ENCODE data around the gene HHAT.

The HHAT gene

DNA sequence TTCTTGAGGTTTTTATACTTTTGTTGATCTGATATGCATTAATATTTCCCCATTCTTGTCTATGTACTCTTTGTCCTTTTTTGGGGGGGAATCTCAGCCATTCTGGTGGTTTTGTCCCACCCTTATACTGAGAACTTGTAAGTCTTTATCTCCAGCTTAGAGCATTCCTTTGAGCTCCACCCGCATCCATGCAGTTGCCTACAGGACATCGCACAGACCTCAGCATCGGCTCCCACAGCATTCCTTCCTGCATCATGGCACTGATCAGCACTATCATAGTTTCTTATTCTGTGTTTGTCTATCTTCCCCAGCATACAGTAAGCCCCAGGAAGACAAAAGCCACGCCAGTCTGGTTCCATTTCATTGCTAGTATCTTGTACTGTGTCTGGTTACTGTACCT lies 33.0 kb downstream of the HHAT start:
- DNase-seq: no peak

DNA sequence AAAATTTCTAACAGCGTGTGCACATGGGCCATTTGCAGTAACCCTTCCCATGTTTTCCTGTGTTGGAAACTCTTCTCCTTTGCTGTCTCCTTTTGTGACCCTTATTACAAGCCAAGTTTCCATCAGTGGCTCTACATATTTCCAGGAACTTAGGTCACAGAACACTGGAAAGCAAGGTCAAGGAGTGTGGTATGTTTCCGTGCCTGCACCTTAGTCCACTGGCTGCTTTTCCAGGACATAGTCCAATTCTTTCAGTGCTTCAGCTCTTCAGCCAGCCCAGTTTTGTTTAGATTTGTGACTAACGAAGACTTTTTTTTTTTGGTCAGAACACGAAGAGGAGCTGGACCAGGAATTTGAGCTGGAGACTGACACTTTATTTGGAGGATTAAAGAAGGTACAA lies 33.8 kb downstream of the HHAT start:
- DNase-seq: no peak

DNA sequence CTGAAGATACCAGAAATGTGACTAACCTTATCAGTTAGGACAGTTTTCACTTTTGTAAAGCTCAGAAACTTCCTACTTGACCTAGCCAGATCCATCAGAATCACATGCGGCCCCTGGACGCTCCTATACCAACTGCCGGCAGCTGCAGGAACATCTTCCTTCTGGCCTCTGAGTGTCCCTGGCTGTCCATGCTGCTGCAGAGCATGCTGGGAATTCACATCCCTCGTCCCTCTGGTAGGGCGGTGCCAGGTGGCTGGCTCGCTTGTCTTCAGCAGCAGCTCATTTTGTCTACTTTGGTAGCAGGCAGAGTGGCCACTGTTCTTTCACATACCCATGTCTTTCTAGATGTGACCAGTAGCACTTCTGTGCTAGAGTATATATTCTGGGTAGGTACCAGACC lies 34.4 kb downstream of the HHAT start:
- no peak for DNase-seq

DNA sequence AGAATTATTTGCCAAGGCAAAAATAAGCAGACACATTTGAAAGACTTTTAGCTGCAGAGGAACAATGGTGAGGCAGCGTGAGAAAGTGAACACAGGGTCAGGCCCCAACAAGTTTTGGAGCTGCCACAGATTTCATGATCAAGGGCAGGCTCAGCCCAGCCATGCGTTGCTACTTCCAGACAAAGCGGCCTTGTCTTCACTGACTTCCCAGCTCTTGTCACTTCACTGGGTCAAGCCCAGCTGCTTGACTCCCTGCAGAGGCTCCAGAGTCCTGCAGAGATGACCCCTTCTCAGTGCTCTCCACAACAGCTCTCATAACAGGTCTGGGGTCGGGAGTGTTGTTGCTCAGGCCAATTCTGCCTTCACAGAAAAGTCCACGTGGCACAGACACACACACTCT lies 35.8 kb downstream of the HHAT start:
- DNase-seq: no peak

DNA sequence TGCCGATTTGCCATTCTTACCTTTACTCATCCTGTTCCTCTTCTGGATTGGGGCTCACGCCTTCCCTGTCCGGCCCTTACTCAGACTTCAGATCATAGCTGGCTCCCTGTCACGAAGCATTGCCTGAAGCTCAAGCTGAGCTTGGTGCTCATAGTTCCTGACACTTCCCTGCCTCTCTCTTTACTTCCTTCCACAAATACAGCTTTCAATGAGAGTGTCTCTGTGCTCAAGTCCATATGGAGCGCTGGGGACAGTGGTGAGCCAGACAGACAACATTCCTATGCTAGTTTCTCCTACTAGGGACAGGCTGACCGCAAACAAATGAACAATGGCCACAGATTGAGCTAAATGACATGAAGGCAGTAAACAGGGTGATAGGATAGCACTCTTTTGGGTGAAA lies 38.1 kb downstream of the HHAT start:
- no peak for DNase-seq

DNA sequence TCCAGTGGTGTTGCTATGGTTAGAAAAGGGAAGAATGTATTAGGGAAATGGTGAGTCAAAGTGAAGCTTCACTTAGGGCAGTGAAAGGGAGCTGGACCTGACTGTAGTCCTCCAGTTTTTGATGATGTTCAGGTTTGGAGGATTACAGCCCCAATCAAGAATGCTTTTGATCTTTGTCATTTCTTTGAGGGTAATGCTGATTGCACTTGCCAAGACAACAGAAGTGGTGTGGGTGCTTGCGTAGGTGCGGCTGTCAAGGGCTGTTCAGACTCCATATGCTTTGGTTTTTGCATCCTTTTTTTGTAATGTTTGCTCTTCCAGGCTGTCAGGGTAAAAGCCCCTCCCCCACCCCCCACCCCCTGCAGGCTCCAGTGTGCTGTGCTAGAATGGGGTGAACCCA lies 38.9 kb downstream of the HHAT start:
- no peak for DNase-seq

DNA sequence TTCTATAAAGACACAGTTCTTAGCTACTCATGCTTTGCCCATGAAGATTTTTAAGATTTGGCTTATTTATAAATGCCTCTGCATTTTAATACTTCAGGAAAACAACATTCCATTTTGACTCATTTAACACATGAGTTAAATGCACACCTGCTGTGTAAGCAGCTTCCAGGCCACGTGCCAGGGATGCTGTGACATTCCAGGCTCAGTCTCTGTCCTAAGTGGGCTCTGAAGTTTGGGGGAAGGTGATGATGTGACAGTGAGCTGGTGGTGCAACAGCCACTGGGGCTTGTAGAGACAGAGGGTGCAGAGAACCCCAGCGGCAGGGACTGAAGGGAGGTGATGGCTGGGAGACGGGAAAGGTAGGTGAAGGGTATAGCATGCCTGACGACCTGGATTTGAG lies 40.7 kb downstream of the HHAT start:
- no peak for DNase-seq

DNA sequence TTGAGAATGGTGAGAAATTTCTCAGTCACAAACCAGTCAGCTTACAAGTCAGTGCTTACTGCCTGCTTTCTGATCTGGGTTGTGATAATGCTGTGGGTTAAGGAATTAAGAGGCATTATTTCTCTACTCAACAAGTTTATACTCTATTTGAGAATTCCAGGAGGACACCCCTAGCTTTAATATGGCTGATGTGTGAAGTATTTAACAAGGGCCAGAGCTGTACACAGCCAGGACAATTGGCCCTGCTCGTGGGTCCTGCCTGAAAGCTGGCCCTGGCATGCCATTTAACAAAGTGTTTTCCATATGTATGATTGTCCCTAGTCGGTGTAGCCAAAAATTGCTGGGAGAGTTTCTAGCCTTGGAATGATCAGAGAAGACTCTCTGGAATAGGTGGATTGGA lies 43.2 kb downstream of the HHAT start:
- no peak for DNase-seq

DNA sequence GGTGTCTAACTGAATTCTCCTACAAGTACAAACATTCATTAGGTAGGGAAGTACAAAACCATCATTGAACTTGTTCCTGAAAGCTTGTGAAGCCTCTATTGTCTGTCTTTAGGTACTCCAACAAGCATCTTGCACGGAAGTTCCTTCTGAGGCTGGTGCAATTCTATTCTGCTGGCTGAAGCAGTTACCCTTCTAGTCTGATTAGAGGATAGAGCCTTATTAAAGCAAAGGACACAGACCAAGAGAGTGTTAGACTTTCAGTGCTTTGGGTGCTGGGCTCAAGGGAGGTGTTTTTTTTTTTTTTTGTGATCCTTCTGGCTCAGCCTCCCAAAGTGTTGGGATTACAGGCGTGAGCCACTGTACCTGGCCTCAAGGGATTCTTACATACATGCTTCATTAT lies 43.8 kb downstream of the HHAT start:
- DNase-seq: no peak

DNA sequence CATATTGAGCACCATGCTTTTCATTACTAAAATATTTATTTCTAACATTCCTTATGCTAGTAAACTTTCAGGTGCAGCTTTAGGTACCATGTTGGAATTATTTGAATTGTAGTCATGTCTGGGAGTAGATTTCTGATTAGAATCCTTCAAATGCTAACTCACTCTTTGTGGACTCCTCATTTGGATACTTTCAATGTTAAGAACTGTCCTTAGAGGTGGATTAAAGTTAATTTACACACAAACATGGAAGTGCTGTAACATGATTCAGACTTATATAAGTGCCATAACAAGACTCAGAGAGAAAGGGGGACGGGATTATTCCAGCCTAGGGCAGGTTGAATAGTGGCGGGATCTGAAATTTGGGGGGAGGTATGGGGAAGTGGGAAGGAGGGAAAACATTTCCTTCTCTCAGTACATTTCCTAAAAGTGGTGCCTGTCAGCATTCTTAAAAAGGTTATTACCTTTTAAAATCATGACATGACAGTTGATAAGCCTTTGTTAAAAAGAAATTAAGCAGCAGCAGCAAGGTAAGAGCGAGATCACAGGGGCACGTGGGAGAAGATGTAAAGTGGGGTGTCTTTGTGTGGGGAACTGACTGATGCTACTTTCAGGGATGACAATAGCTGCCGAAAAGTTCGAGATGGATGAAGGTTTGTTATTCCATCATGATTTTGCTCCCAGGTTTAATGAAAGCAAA lies 44.4 kb downstream of the HHAT start:
- DNase-seq: no peak

DNA sequence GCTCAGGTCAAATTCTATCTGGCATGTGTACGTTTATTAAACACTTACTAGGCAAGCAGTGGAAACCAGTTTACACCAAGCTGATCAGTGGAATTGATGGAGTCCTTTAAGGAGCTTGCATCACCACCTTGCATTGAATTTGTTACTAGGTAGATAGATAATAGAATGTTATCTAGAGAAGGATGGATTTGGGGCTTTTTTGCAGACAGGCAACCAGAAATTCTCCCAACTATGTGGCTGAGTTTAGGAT lies 44.9 kb downstream of the HHAT start:
- no peak for DNase-seq

DNA sequence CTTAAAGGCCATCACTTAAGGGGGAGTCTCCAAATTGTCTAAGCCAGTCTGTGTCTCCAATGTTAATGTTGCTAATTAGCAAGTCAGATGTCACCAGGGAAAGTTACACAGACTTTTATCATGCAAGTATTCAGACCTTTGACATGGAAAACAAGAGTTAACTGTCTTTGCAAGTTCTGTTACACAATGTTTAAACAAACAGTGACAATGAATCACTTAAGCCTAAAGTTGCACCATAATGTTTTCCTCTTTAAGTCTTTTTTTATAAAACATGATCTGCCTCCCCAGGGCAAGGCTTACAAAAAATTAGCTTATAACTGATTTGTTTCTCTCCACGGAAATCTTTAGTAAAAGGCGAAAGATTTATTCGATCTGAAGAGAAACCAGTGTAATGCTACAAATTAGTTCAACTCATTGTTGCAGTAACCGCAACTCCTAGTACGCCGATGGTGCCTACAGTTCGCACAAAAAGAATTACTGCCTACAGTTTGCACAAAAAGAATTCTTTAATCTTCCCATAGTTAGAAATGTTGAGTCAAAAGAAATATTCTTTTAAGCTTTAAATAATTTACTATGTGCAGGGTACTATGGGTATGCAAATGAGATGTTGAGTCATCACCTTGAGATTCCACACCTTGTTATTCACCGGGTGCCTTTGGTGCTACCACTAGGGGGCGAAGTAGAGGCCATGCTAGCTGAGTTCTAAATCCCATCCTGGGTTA lies 45.3 kb downstream of the HHAT start:
- no peak for DNase-seq

DNA sequence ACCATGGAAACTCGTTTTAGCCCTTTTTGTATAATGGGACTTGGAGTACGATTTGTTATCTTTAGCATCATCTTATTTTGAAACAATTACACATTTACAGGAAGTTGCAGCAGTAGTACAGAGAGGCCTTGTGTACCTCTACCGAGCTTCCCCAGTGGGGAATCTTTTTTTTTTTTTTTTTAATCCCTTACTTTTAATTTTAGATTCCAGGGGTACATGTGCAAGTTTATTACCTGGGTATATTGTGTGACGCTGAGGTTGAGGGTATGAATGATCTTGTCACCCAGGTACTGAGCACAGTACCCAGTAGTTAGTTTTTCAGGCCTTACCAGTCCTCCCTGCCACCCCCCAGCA lies 45.9 kb downstream of the HHAT start:
- DNase-seq: no peak

DNA sequence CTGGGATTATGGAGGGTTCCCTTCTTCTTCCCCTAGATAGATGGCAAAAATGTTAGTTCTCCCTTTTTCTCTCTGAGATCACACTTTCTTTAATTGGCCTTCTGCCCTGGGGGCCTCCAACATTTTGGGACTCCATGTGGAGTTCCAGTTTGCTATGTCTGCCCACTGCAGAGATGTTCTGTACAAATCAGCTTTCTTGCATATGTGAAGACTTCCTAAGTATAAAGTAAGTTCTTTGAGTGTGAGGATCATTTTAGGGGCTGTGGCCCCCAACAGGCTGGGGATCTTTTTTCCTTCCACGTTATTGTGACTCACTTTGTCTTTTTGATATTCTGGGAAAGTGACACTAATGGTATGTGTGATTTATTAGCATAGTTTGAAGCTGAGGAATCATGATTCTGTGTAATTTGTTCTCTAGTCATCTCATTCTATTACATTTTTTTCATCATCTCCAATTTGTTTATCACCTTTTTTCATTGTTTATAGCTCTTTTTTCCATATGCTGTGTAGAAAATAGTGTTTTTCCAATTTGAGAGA lies 48.2 kb downstream of the HHAT start:
- no peak for DNase-seq

DNA sequence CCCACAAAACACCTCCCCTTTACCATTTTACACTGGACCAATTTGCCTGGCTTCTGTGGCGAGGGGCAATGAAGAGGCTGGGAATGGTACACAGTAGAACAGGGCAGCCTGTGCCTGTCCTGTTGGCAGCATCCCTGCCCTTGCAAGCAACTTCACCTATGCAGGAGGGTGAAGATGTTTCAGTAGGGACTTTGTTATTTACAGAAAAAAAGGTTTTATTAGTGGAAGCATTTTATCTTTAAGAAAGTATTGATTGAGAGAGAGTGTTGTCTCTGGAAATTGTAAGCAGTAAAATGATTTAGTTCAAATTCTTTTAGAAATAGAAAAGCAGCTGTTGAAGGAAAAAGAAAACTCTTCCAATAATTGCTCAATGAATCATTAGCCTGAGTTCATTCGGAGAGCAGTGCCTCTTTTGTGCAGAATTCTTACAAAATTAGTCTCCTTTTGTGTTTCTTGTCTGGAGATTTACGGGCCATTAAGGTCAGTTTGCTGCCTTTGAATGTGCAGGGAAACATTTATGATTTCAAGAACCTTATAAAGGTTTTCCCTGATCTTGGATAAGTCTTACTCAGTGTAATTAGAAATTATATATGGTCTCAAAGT lies 49.1 kb downstream of the HHAT start:
- no peak for DNase-seq

DNA sequence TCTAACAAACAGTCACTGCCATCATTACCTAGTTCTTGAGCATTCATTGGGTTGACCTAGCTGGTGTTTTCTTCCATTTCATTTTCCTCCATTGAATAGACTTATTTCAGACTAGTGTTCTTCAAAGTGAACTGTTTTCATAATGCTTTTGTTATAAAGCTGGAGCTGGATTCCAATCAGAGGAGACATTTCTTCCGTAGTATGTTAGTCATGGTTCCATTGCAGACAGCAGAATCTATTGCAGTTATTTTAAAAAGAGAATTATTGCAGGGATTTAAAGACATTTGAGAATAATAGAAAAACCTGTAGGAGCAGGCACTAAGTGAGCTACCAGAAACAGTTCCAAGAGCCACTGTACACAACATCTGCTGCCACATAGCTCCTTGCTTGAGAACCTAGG lies 50.0 kb downstream of the HHAT start:
- no peak for DNase-seq

DNA sequence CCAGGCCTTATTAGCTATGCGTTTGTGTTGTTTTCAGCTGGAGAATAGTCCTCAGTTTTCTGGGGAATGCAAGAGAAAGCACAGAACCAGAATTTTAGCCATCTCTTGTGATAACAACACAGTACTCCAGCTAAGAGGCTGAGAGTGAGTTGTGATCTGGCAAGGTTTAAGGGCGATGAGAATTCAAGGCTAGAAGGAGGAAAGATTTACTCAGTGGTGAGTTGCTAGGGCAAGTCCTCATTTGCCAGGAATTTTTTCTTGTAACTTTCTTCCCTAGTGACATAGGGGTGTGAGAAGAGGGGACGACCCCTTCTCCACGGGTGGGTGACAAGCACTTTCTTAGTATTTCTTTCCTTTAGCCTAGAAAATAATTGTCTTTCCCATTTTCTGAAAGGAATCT lies 53.2 kb downstream of the HHAT start:
- DNase-seq: no peak

DNA sequence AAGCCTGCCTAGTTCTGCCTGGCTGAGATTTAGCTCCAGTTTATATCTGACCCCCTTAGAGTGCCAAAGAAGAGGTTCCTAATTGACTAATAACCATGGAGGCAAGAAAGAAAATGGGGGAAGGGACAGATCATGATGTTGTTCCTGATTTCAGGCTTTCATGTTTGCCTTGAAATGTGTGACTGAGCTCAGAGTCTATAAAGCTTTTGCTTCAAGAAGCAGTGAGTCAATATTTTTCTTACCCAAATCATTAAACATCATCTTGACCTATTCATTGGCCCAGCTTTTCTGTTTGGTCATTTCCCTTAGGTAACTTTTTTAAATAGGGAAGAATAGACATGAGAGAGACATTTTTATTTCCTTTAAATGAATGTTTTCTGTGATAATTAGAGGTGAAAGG lies 55.9 kb downstream of the HHAT start:
- no peak for DNase-seq

DNA sequence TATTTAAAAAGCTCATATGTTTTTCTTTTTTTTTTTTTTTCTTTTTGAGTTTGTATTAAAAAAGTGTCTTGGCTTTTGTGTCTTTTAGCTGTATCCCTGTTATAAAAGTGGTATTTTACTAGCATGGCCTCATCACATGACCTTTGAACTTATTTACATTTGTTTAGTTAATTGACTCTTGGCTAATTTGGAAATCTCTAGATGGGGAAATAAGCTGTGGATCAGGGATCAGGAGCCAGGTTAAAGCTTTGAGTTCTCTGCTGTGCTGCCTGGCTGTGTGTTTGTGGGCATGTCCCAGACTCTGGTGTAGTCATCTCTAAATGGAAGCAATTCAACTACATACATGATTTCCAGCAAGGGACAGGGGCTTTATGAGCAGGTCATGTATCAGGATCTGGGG lies 56.5 kb downstream of the HHAT start:
- DNase-seq: no peak

DNA sequence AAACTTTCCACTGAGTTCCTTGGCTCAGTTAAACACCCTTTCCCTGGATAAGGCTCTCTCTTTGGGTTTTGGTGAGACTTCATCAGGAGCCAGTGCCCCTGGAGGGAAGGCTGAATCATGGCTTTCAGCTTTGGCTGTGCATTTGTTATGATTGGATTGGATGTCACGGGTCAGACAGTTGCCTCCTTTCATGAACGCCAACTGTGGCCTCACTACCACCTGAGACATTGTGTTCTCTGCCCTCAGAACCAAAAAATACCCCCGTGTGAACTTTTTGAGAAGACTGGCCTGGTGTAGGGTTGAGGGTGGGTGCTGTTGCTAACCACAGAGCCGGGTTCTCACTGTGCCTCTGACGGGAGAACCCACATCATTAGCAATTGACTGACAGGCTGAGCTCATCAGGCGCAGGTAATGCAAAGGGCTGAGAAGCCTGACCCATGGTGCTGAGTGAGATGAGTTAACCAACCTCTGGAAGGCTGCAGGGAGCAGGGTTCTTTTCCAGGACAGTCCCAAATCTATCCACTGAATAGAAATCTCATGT lies 65.6 kb downstream of the HHAT start:
- no peak for DNase-seq

DNA sequence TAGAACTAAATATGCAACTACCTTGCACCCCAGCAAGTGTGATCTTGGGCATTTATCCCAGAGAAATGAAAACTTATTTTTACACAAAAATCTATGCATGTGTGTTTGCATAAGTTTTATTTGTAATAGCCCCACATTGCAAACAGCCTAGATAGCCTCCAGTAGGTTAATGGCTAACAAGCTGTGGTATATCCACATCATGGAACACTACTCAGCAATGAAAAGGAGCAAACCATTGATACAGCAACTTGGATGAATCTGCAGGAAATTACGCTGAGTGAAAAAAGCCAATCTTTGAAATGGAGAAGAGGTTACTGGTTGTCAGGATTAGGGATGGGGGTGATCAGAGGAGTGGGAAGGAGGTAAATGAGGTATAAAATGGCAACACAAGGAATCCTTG lies 67.8 kb downstream of the HHAT start:
- no peak for DNase-seq

DNA sequence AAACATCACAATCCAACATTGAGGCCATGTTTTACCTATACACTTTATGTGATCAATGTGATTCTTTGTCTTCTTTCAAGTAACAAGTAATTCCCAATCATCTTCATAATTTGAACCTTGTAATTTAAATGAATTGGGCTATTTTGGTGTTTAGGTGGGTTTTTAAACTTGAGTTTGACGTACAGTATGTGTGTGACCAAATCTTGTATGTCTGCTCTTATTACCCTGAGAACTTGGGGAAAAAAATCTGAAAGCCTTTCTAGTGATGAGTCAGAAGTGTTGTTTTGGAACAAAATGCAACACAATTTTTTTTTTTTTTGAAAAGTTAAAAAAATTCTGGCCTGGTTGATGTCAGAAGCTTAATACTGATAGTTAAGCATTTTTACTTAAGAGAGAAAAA lies 68.5 kb downstream of the HHAT start:
- DNase-seq: no peak

DNA sequence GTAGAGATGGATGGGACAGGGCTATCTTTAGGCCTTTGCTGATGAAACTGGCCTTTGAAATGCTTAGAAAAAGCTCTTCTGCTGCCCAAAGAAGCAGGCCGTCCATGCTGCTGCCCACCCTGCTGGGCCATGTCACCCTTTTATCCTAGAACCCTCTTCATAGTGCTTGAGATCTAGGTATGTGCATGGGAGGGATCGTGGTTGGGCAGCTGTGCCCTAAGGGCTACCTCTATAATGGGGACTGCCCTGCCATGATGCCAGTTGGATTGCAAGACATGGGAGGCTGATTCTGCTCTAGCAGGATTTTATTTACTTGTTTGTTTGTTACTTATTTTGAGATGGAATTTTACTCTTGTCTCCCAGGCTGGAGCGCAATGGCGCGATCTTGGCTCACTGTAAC lies 69.0 kb downstream of the HHAT start:
- DNase-seq: no peak

DNA sequence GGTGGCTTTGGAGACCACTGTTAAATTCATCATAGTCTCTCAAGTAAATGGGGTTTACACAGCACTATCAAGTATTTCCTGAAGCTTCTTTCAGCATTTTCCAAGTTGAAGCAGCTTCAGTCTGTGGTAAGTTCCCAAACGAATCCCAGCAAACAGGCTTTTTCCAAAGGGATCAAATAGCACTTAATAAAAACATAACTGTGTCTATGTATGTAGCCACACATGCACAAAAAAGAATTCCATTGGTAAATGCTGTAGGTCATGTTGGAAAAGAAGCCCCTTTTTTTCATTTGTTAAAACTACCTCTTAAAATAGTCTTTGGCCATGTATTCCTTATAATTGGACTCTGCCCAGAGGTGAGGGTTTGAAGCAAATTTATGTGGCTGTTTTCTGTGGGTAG lies 69.8 kb downstream of the HHAT start:
- no peak for DNase-seq
